GM23338 (cell line): ENCODE measurements around the gene TF. TPM values are rescaled to one million over a fixed set of nuclear protein-coding genes. Genes with fewer than 3 reads are reported as not detected.

ENCODE experiments used
- ATAC-seq: fragments of 200-7000 bp; cut with Tn5 transposase; 3 replicates; pipeline ENCODE4 v1.9.1; 2020
- DNase-seq: peaks from one replicate; pipeline ENCODE4 v3.0.0-alpha.2; 2015; ENCODE audit warnings: low spot score
- H2AFZ ChIP-seq: fragments of 200-600 bp; sonication (generic); 2 replicates; pipeline ENCODE4 v1.8.0; 2016; ENCODE audit warnings: antibody characterized with exemption, mild to moderate bottlenecking, moderate library complexity
- H3F3A ChIP-seq: fragments of 200-600 bp; sonication (generic); replicated peaks from 2 replicates; pipeline ENCODE4 v1.8.0; 2017; ENCODE audit warnings: antibody characterized with exemption, mixed run types, low read depth
- H3K27ac ChIP-seq: fragments of 200-600 bp; sonication (generic); 2 replicates; pipeline ENCODE4 v1.6.1; 2016; ENCODE audit warnings: low read depth
- H3K27me3 ChIP-seq: fragments of 200-600 bp; sonication (generic); 2 replicates; pipeline ENCODE4 v1.8.0; 2016; ENCODE audit warnings: mild to moderate bottlenecking, mixed run types, moderate library complexity; ENCODE audit not compliant: insufficient read depth
- H3K36me3 ChIP-seq: fragments of 200-600 bp; sonication (generic); 2 replicates; pipeline ENCODE4 v1.8.0; 2016; ENCODE audit warnings: mild to moderate bottlenecking; ENCODE audit not compliant: insufficient read depth
- H3K4me1 ChIP-seq: fragments of 200-600 bp; sonication (generic); 2 replicates; pipeline ENCODE4 v1.8.0; 2016; ENCODE audit warnings: mild to moderate bottlenecking, moderate library complexity; ENCODE audit not compliant: insufficient read depth
- H3K4me2 ChIP-seq: fragments of 200-600 bp; sonication (generic); 2 replicates; pipeline ENCODE4 v1.7.1; 2017; ENCODE audit warnings: mixed run types
- H3K4me3 ChIP-seq: fragments of 200-600 bp; sonication (generic); 2 replicates; pipeline ENCODE4 v1.6.1; 2016; ENCODE audit warnings: mixed run types
- H3K79me2 ChIP-seq: fragments of 200-600 bp; sonication (generic); replicated peaks from 2 replicates; pipeline ENCODE4 v1.8.0; 2017; ENCODE audit warnings: mild to moderate bottlenecking; ENCODE audit not compliant: insufficient read depth
- H3K9me2 ChIP-seq: fragments of 200-600 bp; sonication (generic); 2 replicates; pipeline ENCODE4 v1.8.0; 2017; ENCODE audit not compliant: insufficient read depth
- H4K20me1 ChIP-seq: fragments of 200-600 bp; sonication (generic); replicated peaks from 2 replicates; pipeline ENCODE4 v1.8.0; 2017; ENCODE audit warnings: mild to moderate bottlenecking; ENCODE audit not compliant: insufficient read depth
- H3K27ac Mint-ChIP-seq: 2 replicates; pipeline ENCODE4 v1.8.0; 2020; ENCODE audit warnings: inconsistent platforms, mild to moderate bottlenecking, moderate library complexity, mixed read lengths
- H3K27me3 Mint-ChIP-seq: 3 replicates; pipeline ENCODE4 v1.8.0; 2022; ENCODE audit warnings: low read depth, mild to moderate bottlenecking, moderate library complexity, mixed read lengths, inconsistent platforms; ENCODE audit not compliant: insufficient read depth, poor library complexity
- H3K36me3 Mint-ChIP-seq: 3 replicates; pipeline ENCODE4 v1.8.0; 2021; ENCODE audit warnings: low read depth, mild to moderate bottlenecking, inconsistent platforms, moderate library complexity, mixed read lengths
- H3K4me1 Mint-ChIP-seq: 3 replicates; pipeline ENCODE4 v1.8.0; 2020; ENCODE audit warnings: mild to moderate bottlenecking, inconsistent platforms, mixed read lengths
- H3K4me3 Mint-ChIP-seq: 3 replicates; pipeline ENCODE4 v1.8.0; 2021; ENCODE audit warnings: moderate library complexity, mild to moderate bottlenecking, inconsistent platforms, mixed read lengths
- H3K9me3 Mint-ChIP-seq: 3 replicates; pipeline ENCODE4 v1.8.0; 2020; ENCODE audit warnings: moderate library complexity, mild to moderate bottlenecking, inconsistent platforms, mixed read lengths
- CREB1 ChIP-seq: fragments of 250-450 bp; sonication (Bioruptor Pico); IDR thresholded peaks from 2 replicates; pipeline ENCODE4 v1.5.0; 2020; ENCODE audit warnings: low read depth, mild to moderate bottlenecking, moderate library complexity
- CTCF ChIP-seq, 2 experiments: fragments of 200-600 bp in 1 of 2; sonication (generic) in 1 of 2; conservative IDR thresholded peaks; 2 replicates each; pipeline versions ENCODE4 v1.5.1 to v1.6.1; 2016 to 2017; ENCODE audit warnings: antibody characterized with exemption in 2 of 2, low read depth in 2 of 2, mild to moderate bottlenecking in 2 of 2, moderate library complexity in 1 of 2
- EZH2phosphoT487 ChIP-seq: fragments of 200-600 bp; sonication (generic); IDR thresholded peaks from one replicate; pipeline ENCODE4 v1.8.1; 2018; ENCODE audit warnings: antibody characterized with exemption; ENCODE audit not compliant: unreplicated experiment
- NANOG ChIP-seq: IDR thresholded peaks from 2 replicates; pipeline ENCODE4 v1.6.1; 2016; ENCODE audit warnings: antibody characterized with exemption, borderline replicate concordance
- POLR2AphosphoS5 ChIP-seq: IDR thresholded peaks from 2 replicates; pipeline ENCODE4 v1.6.1; 2016; ENCODE audit warnings: antibody characterized with exemption, low read depth
- ZNF114 ChIP-seq: fragments of 250-450 bp; sonication (Bioruptor Pico); IDR thresholded peaks from 2 replicates; pipeline ENCODE4 v1.5.0; 2020; ENCODE audit warnings: mild to moderate bottlenecking, moderate library complexity
- ZNF462 ChIP-seq: fragments of 250-450 bp; sonication (Bioruptor Pico); IDR thresholded peaks from 2 replicates; pipeline ENCODE4 v1.5.0; 2020; ENCODE audit warnings: mild to moderate bottlenecking, moderate library complexity
- polyA plus RNA-seq: library from polyadenylated mRNA; unstranded; fragments of >200 nt; fragmentation: Nextera tagmentation; extraction: Ambion mirVana; gene quantifications from 2 replicates; pipeline ENCODE4 v1.2.1, GENCODE V29; 2016
- total RNA-seq: library from RNA; depleted of rRNA; stranded (reverse); fragments of >200 nt; shearing (Covaris generic); gene quantifications from 2 replicates; pipeline ENCODE4 v1.2.3, GENCODE V29; 2014

Gene TF
- total and polyA plus RNA-seq, 2 experiments from 2014 or later: 0.03 to 0.76 TPM

GRCh38 chr3:133775835-133776234 is 29.6 kb downstream of the TF start:
- Histone ChIP-seq H3K9me2 (peaks cover 10% of the 10 kb centered on the region), H3K36me3 (no peaks in the 10 kb centered on the region), H3K4me1 (peaks cover 6% of the 10 kb centered on the region; the same call in 1 of the 2 replicates), H3K4me3 (no peak overlapping the region), H3K4me2 (no peak overlapping the region), H3K27me3 (no peaks in the 10 kb centered on the region), H3F3A (no peaks in the 10 kb centered on the region), H3K79me2 (no peaks in the 10 kb centered on the region), H3K27ac (no peak overlapping the region), H2AFZ (no peak overlapping the region), H4K20me1 (no peaks in the 10 kb centered on the region)
- no peak for DNase-seq
- no peak for TF ChIP-seq CREB1 (CRISPR knock-in tag)
- Mint-ChIP-seq H3K36me3 (no peaks in the 10 kb centered on the region), H3K4me1 (peaks cover 8% of the 10 kb centered on the region), H3K9me3 (no peaks in the 10 kb centered on the region), H3K4me3 (no peak overlapping the region), H3K27me3 (peaks cover 4% of the 10 kb centered on the region), H3K27ac (no peak overlapping the region)
- no peak for ATAC-seq

GRCh38 chr3:133776794-133777438 is 30.7 kb downstream of the TF start:
- no peak overlapping the region for H3K4me2 ChIP-seq
- peaks cover 6% of the 10 kb centered on the region; the same call in 1 of the 2 replicates for H3K4me1 ChIP-seq
- H3K9me2 ChIP-seq: peaks cover 10% of the 10 kb centered on the region
- no peak overlapping the region for H3K27ac Mint-ChIP-seq
- H3K4me3 Mint-ChIP-seq: no peak overlapping the region
- H3K4me3 ChIP-seq: no peak overlapping the region
- TF ChIP-seq CTCF (conservative IDR thresholded peaks at IDR 0.05; ENCODE audit: low read depth in 2 of 2) (0 out of 4 replicates have a peak, but pooled peaks of 1 of the 2 experiments have one; percentile 15), POLR2AphosphoS5 (no peak)
- no peaks in the 10 kb centered on the region for H3K79me2 ChIP-seq
- ATAC-seq (no peak), DNase-seq (no peak)
- H3F3A ChIP-seq: no peaks in the 10 kb centered on the region
- H3K4me1 Mint-ChIP-seq: peaks cover 8% of the 10 kb centered on the region
- H3K27me3 ChIP-seq: no peaks in the 10 kb centered on the region
- H3K36me3 Mint-ChIP-seq: no peaks in the 10 kb centered on the region
- H4K20me1 ChIP-seq: no peaks in the 10 kb centered on the region
- H3K9me3 Mint-ChIP-seq: no peaks in the 10 kb centered on the region
- no peak overlapping the region for H3K27ac ChIP-seq
- H3K36me3 ChIP-seq: no peaks in the 10 kb centered on the region
- H2AFZ ChIP-seq: no peak overlapping the region
- peaks cover 4% of the 10 kb centered on the region for H3K27me3 Mint-ChIP-seq

GRCh38 chr3:133777807-133778568 is 31.8 kb downstream of the TF start:
- Mint-ChIP-seq H3K36me3 (no peaks in the 10 kb centered on the region; the same call in 2 of the 3 replicates), H3K27me3 (peaks cover 4% of the 10 kb centered on the region), H3K4me1 (peaks cover 8% of the 10 kb centered on the region), H3K9me3 (peaks cover 3% of the 10 kb centered on the region; the same call in 1 of the 3 replicates), H3K4me3 (no peak overlapping the region), H3K27ac (no peak overlapping the region)
- no peaks in the 10 kb centered on the region for H3K79me2 ChIP-seq
- H3K4me1 ChIP-seq: peaks cover 6% of the 10 kb centered on the region; the same call in 1 of the 2 replicates
- no peaks in the 10 kb centered on the region for H3F3A ChIP-seq
- peak overlapping the region; percentile 91; the same call in 1 of the 2 replicates for H2AFZ ChIP-seq
- peaks cover 10% of the 10 kb centered on the region for H3K9me2 ChIP-seq
- no peaks in the 10 kb centered on the region for H3K27me3 ChIP-seq
- H4K20me1 ChIP-seq: no peaks in the 10 kb centered on the region
- no peak overlapping the region for H3K27ac ChIP-seq
- H3K36me3 ChIP-seq: no peaks in the 10 kb centered on the region
- no peak overlapping the region for H3K4me3 ChIP-seq
- H3K4me2 ChIP-seq: no peak overlapping the region
- DNase-seq (no peak), ATAC-seq (peak; percentile 44)
- TF ChIP-seq ZNF114 (CRISPR knock-in tag) (no peak), NANOG (no peak), ZNF462 (CRISPR knock-in tag) (no peak), EZH2phosphoT487 (no peak)
